NCI-H1048 (cell line): ENCODE data around the gene CSNK1E.

Experiments
- DNase-seq: peaks from one replicate; lab custom pipeline; 2025; lab: John Stamatoyannopoulos, UW

CSNK1E gene

GRCh38 chr22:38249301-38249700 lies 67.9 kb downstream of the CSNK1E start:
- no peak for DNase-seq

GRCh38 chr22:38248280-38248679 lies 69.0 kb downstream of the CSNK1E start:
- no peak for DNase-seq

DNA sequence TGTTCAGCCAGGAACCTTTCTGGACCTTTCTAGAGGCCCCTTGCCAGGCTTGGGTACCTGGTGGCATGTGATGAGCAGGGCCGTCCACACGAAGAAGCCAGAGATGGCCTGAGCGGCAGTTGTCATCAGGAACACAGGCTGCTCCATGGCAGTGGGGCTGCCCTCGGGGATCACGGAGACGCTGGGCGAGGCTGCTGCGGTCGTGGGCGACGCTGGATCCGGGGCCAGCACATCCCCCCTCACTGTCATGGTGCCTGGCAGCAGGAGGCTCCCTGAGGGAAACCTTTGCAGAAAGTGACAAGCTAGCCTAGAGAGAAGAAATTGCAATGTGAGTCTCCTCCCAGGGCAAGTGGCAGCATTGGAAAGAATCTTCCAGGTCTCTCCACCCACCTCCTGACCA lies 69.5 kb downstream of the CSNK1E start:
- DNase-seq: no peak

DNA sequence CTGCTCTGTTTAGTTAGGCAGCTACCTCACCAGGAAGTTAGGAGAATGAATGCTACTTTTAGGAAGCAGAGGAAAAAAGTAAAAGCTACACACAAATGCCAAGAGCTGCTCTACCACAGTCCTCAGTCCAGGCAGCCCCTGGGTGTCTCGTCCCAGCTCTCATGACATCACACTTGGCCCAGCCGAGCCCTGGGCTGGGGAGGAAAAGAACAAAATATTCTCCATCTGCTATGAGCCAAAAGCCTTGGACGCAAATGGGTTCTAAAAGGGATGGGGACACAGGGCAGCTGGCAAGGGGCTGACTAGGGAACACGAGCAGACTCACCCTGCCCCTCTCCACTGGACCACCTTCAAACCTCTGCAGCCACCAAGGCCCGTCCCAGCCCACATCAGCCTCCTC lies 70.5 kb downstream of the CSNK1E start:
- DNase-seq: no peak

GRCh38 chr22:38246046-38246658 lies 71.1 kb downstream of the CSNK1E start:
- DNase-seq: no peak

DNA sequence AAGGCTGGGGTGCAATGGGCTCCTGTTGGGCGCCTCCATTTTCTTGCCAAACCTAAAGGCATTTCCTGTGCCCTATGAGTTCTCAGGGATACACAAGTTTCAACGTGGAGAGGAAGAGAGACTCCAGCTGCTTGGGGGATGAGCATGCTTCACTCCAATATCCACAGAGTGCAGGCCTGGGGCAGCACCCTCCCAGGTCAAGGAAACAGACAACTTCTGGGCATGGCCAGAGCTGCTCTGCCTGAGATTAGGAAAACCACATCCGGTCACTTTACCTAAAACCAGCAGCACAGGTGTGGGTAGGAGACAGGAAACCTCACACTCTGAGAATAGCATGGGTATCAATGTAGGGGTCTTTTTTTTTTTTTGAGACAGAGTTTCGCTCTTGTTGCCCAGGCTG lies 73.1 kb downstream of the CSNK1E start:
- DNase-seq: no peak

DNA sequence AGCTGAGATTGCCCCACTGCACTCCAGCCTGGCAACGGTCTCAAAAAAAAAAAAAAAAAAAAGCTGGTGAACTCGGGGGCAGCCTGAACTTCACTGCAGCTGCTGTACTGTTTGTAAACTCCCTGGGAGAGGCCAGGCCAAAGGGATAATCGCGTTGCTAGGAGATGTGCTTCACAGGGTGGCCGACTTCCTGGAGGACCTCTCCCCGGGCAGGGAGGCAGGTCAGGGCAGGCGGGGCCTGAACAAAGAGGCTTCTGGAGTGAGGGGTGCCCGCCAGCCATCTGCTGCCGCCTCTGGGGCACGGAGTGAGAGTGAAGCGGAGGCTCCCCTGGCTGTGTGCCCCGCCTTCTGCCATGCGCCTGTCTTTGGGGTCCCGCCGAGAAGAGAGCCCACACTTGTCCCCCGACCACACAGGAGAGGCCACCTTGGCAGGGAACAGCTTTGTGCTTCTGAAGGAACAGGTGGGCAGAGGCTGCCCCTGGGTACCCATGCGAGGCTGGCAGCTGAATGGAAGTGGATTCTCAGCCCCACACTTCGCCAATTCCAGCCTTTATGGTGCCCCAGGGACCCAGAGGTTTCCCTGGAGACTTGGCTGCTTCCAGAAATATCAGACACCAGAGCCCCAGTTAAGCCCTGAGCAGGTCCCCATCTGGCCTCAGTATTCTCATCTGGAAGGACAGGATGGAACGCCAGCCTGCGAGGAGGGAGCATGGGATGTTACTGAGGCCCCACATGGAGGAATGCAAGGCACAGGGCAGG lies 74.0 kb downstream of the CSNK1E start:
- no peak for DNase-seq

- DNase-seq: no peak
Measured at GRCh38 chr22:38240734-38241252, 76.4 kb downstream of the CSNK1E start.
